ENCODE results near the gene EXOC4.

The EXOC4 gene

GRCh38 chr7:133550811-133551210, 297.9 kb downstream of the EXOC4 start:
- TF ChIP-seq CTCF (IDR thresholded peaks at IDR 0.05; ENCODE audit: low read depth, low read length, poor library complexity, severe bottlenecking): no peak
- no peaks in the 10 kb centered on the region for H3K9me3 ChIP-seq (ENCODE audit: control insufficient read depth, insufficient read depth, low read length)
- H3K27me3 ChIP-seq (ENCODE audit: control insufficient read depth, low read length): no peaks in the 10 kb centered on the region
- H3K4me3 ChIP-seq (ENCODE audit: low read length): no peak overlapping the region
- H4K20me1 ChIP-seq (ENCODE audit: control insufficient read depth, insufficient read depth, low read depth, low read length): no peaks in the 10 kb centered on the region
- H3K4me1 ChIP-seq (ENCODE audit: control insufficient read depth, low read length): no peaks in the 10 kb centered on the region
- no peak overlapping the region for H3K4me2 ChIP-seq (ENCODE audit: low read length)
- H3K36me3 ChIP-seq (ENCODE audit: control insufficient read depth, low read length): no peaks in the 10 kb centered on the region
- no peaks in the 10 kb centered on the region for H3F3A ChIP-seq (ENCODE audit: control insufficient read depth, insufficient read depth)
- no peak overlapping the region for H3K27ac ChIP-seq (ENCODE audit: low read depth, low read length)
- H3K79me2 ChIP-seq (ENCODE audit: control insufficient read depth, low read length): no peaks in the 10 kb centered on the region
- H3K9me2 ChIP-seq (replicated peaks; ENCODE audit: control insufficient read depth, low read length): no peaks in the 10 kb centered on the region

- H3K4me3 ChIP-seq (ENCODE audit: low read length): no peak overlapping the region
- TF ChIP-seq CTCF (IDR thresholded peaks at IDR 0.05; ENCODE audit: low read depth, low read length, poor library complexity, severe bottlenecking) (no peak), EZH2phosphoT487 (IDR thresholded peaks at IDR 0.05; ENCODE audit: borderline replicate concordance, low read length) (no peak)
These were observed 298.6 kb downstream of the EXOC4 start for GRCh38 chr7:133551466-133551865.

GRCh38 chr7:133552079-133552478, 299.2 kb downstream of the EXOC4 start:
- no peaks in the 10 kb centered on the region for H3F3A ChIP-seq (ENCODE audit: control insufficient read depth, insufficient read depth)
- H4K20me1 ChIP-seq (ENCODE audit: control insufficient read depth, insufficient read depth, low read depth, low read length): no peaks in the 10 kb centered on the region
- no peak overlapping the region for H3K4me3 ChIP-seq (ENCODE audit: low read length)
- no peaks in the 10 kb centered on the region for H3K4me1 ChIP-seq (ENCODE audit: control insufficient read depth, low read length)
- no peaks in the 10 kb centered on the region for H3K27me3 ChIP-seq (ENCODE audit: control insufficient read depth, low read length)
- TF ChIP-seq EZH2phosphoT487 (IDR thresholded peaks at IDR 0.05; ENCODE audit: borderline replicate concordance, low read length): no peak
- no peak for TF ChIP-seq CTCF (IDR thresholded peaks at IDR 0.05; ENCODE audit: low read depth, low read length, poor library complexity, severe bottlenecking)
- no peaks in the 10 kb centered on the region for H3K36me3 ChIP-seq (ENCODE audit: control insufficient read depth, low read length)
- no peaks in the 10 kb centered on the region for H3K9me2 ChIP-seq (replicated peaks; ENCODE audit: control insufficient read depth, low read length)
- no peaks in the 10 kb centered on the region for H3K9me3 ChIP-seq (ENCODE audit: control insufficient read depth, insufficient read depth, low read length)
- no peaks in the 10 kb centered on the region for H3K79me2 ChIP-seq (ENCODE audit: control insufficient read depth, low read length)
- no peak overlapping the region for H3K4me2 ChIP-seq (ENCODE audit: low read length)
- no peak overlapping the region for H3K27ac ChIP-seq (ENCODE audit: low read depth, low read length)

More at GRCh38 chr7:133551466-133551865, 298.6 kb downstream of the EXOC4 start:
- no peaks in the 10 kb centered on the region for H3K36me3 ChIP-seq (ENCODE audit: control insufficient read depth, low read length)
- no peak overlapping the region for H3K27ac ChIP-seq (ENCODE audit: low read depth, low read length)
- H4K20me1 ChIP-seq (ENCODE audit: control insufficient read depth, insufficient read depth, low read depth, low read length): no peaks in the 10 kb centered on the region
- H3K27me3 ChIP-seq (ENCODE audit: control insufficient read depth, low read length): no peaks in the 10 kb centered on the region
- H3F3A ChIP-seq (ENCODE audit: control insufficient read depth, insufficient read depth): no peaks in the 10 kb centered on the region
- H3K4me1 ChIP-seq (ENCODE audit: control insufficient read depth, low read length): no peaks in the 10 kb centered on the region
- no peaks in the 10 kb centered on the region for H3K79me2 ChIP-seq (ENCODE audit: control insufficient read depth, low read length)
- no peaks in the 10 kb centered on the region for H3K9me2 ChIP-seq (replicated peaks; ENCODE audit: control insufficient read depth, low read length)
- H3K9me3 ChIP-seq (ENCODE audit: control insufficient read depth, insufficient read depth, low read length): no peaks in the 10 kb centered on the region
- H3K4me2 ChIP-seq (ENCODE audit: low read length): no peak overlapping the region

- H3K9me2 ChIP-seq (replicated peaks; ENCODE audit: control insufficient read depth, low read length): no peaks in the 10 kb centered on the region; the same call in 1 of the 2 replicates
- no peaks in the 10 kb centered on the region for H3K27me3 ChIP-seq (ENCODE audit: control insufficient read depth, low read length)
- H3F3A ChIP-seq (ENCODE audit: control insufficient read depth, insufficient read depth): no peaks in the 10 kb centered on the region
- no peaks in the 10 kb centered on the region for H3K79me2 ChIP-seq (ENCODE audit: control insufficient read depth, low read length)
- H3K9me3 ChIP-seq (ENCODE audit: control insufficient read depth, insufficient read depth, low read length): no peaks in the 10 kb centered on the region
- TF ChIP-seq CTCF (IDR thresholded peaks at IDR 0.05; ENCODE audit: low read depth, low read length, poor library complexity, severe bottlenecking): no peak
- TF ChIP-seq EZH2phosphoT487 (IDR thresholded peaks at IDR 0.05; ENCODE audit: borderline replicate concordance, low read length): no peak
- H3K4me3 ChIP-seq (ENCODE audit: low read length): no peak overlapping the region
- no peaks in the 10 kb centered on the region for H3K4me1 ChIP-seq (ENCODE audit: control insufficient read depth, low read length)
- no peaks in the 10 kb centered on the region for H3K36me3 ChIP-seq (ENCODE audit: control insufficient read depth, low read length)
- no peak overlapping the region for H3K27ac ChIP-seq (ENCODE audit: low read depth, low read length)
- no peaks in the 10 kb centered on the region for H4K20me1 ChIP-seq (ENCODE audit: control insufficient read depth, insufficient read depth, low read depth, low read length)
- no peak overlapping the region for H3K4me2 ChIP-seq (ENCODE audit: low read length)
These were observed 301.5 kb downstream of the EXOC4 start for GRCh38 chr7:133554330-133554729.

Data from DOHH2 (cell line).